GM06990 (cell line): ENCODE measurements around the gene SUPT3H.

Experiments
- DNase-seq: peaks from one replicate; pipeline ENCODE4 v3.0.0-alpha.2; 2011; ENCODE audit not compliant: insufficient read length; ENCODE audit errors: extremely low read depth
- H3K27me3 ChIP-seq: replicated peaks from 2 replicates; pipeline ENCODE4 v1.6.0; 2011; ENCODE audit warnings: low read length; ENCODE audit not compliant: control insufficient read depth, insufficient read depth
- H3K36me3 ChIP-seq: 2 replicates; pipeline ENCODE4 v1.5.1; 2011; ENCODE audit warnings: low read length; ENCODE audit not compliant: control insufficient read depth, insufficient read depth
- H3K4me3 ChIP-seq: replicated peaks from 2 replicates; pipeline ENCODE4 v1.5.1; 2011; ENCODE audit warnings: low read depth, mild to moderate bottlenecking, control low read depth, low read length
- CTCF ChIP-seq: IDR thresholded peaks from 2 replicates; pipeline ENCODE4 v1.5.1; 2011; ENCODE audit warnings: low read length, control low read depth, mild to moderate bottlenecking, inconsistent platforms; ENCODE audit not compliant: insufficient read depth, poor library complexity, severe bottlenecking

The SUPT3H gene

DNA sequence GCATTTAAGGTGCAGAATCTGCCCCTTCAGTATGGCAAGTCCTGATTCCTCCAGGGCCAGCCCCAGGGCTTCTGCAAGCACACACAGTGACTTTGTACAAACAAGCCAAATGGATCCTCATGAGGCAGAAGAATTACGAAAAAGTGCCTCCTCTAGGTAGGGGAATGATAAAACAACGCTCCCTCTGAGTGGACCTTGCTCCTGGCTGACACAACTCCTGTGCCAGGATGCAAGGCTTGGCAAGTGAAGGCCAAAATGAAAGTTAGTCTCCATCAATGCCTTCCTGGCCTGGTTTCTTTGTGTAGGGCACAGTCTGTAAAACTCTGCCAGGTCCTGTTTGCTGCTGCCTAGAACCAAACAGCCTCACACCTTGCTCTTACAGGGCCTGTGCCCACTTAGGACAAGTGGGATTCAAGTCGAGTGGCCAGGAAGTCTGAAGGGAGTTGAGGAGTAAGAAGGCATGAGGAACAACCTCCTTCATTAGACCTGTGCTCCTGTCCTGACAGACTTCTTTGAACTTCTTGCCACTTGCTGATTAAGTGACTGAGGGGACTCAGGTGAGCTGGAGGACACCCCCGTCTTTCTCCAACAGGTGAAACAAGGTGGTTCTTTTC lies 573.1 kb downstream of the SUPT3H start:
- H3K36me3 ChIP-seq, result no peaks in the 10 kb centered on the region
- H3K4me3 ChIP-seq, result no peak overlapping the region
- no peaks in the 10 kb centered on the region for H3K27me3 ChIP-seq
- DNase-seq, result no peak
- no peak for TF ChIP-seq CTCF

DNA sequence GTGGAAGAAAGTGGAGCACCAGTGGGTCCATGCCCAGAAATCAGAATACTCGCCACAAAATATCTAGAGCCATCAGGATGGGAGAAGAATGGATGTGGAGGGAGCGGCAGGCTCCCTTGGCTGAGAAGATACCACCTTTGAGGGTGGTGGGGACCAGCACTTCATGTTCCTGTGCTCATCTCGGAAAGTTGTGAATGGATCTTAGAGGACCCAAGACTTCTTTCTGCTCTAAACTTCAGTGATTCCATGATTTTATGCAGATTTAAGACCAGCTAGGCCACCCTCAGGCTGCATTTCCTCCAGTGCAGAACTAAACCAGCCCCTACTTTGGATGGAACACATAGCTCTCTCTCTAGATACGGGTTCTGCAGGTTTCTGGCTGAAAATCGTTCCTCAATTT lies 573.7 kb downstream of the SUPT3H start:
- H3K36me3 ChIP-seq, result no peaks in the 10 kb centered on the region
- no peak for DNase-seq

DNA sequence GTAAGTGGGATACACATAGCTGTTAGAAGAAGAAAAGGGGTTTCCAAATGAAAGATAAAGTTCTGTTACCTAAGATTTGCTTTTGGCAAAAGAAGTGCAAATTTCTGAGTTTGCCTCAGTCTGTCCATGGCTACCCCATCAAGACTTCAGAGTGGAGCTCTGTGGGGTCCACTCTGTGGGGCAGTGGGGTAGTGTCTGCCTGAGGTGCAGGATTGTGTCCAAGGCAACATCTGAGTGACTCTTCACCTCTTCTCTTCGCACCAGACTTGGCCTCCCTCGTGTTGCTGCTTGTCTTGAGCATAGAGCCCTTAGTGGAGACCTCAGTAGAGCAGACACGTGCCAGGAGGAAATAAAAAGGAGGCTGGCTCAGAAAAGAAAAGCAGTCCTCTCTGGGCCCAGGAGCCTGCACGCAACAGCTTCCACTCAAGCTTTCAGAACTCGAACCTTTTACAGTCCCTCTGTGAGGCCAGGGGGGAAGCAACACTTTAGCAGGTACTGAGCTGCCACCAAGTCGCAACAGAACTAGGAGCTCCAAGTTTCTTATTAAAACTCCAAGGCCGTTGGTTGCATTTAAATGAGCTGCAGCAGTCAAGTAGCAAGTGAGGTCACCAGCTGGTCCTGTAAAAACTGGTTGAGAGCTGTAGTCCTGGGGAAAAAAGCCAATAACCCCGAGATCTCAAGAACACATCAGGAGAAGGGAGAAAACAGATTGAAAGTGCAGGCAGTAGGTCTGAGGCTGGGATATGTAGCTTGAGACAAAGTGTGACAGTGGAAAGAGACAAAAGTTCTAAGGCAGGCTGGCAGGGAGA lies 576.7 kb downstream of the SUPT3H start:
- no peak for DNase-seq
- no peaks in the 10 kb centered on the region for H3K27me3 ChIP-seq
- H3K4me3 ChIP-seq, result no peak overlapping the region
- H3K36me3 ChIP-seq, result no peaks in the 10 kb centered on the region
- TF ChIP-seq CTCF, result no peak

More for the DNA sequence above, 573.7 kb downstream of the SUPT3H start:
- TF ChIP-seq CTCF, result no peak
- Histone ChIP-seq H3K4me3 (no peak overlapping the region), H3K27me3 (no peaks in the 10 kb centered on the region)

- TF ChIP-seq CTCF, result no peak
- no peak for DNase-seq
- H3K4me3 ChIP-seq, result no peak overlapping the region
- no peaks in the 10 kb centered on the region for H3K27me3 ChIP-seq
- no peaks in the 10 kb centered on the region for H3K36me3 ChIP-seq
Measured at GRCh38 chr6:44800171-44800783, 577.5 kb downstream of the SUPT3H start.

- H3K36me3 ChIP-seq, result no peaks in the 10 kb centered on the region
- H3K4me3 ChIP-seq, result no peak overlapping the region
- no peak for DNase-seq
- no peaks in the 10 kb centered on the region for H3K27me3 ChIP-seq
- TF ChIP-seq CTCF, result no peak
Measured at GRCh38 chr6:44797746-44798145, 580.0 kb downstream of the SUPT3H start.
